ENCODE measurements around the gene MS4A6A. TPM values are rescaled to one million over a fixed set of nuclear protein-coding genes. Genes with fewer than 3 reads are reported as not detected.
"Not testable (repeated sequence)": the region's sequence is repeated elsewhere in the genome, so short reads cannot be mapped to it uniquely, and the experiment has no call there.

Gene MS4A6A
- total RNA-seq, 1 donor from 2014 or later, result 95.1 TPM

DNA sequence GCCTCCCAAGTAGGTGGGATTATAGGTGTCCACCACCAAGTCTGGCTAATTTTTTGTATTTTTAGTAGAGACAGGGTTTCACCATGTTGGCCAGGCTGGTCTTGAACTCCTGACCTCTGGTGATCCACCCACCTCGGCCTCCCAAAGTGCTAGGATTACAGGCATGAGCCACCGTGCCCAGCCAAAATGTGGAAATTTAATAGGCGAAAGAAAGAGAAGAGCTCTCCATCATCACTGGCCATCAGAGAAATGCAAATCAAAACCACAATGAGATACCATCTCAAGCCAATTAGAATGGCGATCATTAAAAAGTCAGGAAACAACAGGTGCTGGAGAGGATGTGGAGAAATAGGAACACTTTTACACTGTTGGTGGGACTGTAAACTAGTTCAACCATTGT lies 54.0 kb downstream of the MS4A6A start:
- not testable (repeated sequence) for DNase-seq (ENCODE audit: low spot score)

DNA sequence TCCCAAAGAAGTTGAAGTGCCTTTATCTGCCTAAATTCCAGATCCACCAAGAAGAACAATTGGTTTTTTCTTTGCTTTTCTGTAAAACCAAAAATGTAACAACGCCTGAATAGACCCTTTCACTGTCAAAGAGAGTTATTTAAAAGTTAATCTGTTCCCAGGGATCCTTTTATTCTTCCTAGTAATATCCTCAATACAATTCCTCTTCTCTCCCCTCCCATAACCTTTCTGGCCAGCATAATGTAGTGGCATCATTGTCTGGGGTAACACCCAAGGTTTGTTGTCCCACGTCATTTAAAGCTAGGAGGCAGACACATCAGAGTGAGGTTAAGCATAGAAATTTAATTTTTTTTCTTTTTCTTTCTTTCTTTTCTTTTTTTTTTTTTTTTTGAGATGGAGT lies 54.5 kb downstream of the MS4A6A start:
- DNase-seq (ENCODE audit: low spot score), result no peak

DNA sequence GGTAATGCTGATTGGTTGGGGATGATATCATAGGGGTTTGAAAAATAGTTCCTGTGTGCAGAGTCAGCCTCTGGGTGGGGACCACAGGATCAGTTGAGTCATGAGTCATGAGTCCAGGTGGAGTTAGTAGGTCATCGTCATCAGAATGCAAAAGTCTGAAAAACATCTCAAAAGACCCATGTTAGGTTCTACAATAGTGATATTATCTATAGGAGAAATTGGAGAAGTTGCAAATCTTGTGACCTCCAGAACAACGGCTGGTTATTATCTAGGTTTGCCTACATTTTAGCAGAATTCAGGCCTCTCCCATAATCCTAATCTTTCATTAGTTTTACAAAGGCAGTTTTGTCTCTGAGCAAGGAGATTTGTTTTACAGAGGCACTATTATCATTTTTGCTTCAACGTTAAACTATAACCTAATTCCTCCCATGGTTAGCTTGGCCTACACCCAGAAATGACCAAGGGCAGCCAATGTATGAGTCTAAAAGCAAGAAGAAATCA lies 55.5 kb downstream of the MS4A6A start:
- DNase-seq (ENCODE audit: low spot score), result no peak

DNA sequence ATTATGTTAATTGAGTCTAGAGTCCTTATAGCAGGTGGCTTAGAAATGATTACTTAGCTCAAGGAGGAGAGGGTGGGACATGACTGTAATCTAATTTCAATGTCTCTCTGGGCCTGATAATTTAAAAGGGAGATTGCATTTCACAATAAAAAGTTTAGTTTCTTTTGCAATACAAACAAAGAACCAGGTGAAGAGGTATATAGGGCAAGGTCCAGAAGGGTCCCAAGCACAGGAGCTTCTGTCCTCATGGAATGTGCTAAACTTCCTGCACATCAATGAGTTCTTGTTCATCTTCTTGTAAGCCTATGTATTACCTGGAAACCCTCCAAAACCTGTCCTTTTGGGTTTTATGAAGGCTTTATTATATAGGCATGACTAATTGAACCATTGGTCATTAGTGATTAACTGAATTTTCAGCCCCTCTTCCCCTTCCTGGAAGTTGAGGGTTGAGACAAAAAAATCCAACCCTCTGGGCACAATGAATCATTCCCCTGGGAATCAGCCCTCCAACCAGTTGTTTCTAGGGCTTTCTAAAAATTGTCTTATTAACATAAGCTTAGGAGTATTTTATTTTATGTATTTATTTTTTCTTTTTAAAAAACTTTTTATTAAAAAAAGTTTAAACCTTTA lies 56.8 kb downstream of the MS4A6A start:
- no peak for DNase-seq (ENCODE audit: low spot score)

DNA sequence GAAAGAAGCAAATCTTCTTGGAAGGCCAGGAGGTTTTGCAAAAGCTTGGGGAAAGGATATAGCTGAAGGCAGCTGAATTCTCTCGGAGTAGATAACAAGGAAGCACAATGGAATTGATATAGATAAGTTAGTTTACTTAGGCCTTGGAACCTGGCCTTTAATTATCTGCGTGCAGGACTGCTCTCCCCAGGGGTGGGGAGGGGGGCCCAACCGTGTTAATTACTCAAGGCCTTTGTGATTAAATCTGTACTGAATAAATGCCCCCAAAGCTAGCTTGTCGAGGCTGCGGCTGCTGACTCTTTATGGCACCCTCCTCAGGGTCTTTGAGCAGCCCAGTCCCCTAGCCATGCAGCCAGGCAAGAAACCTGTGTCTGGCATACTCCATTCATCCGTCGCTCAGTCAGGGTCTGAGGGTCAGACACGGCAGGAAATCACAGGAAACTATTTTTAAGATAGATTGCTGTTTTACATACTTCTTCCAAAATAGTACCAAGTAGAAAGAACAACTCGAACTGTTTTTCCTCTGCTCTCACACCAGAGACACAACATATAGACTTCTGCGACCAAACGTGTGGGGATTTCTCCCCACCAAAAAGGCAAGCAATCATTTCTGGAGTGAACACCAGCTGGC lies 58.0 kb downstream of the MS4A6A start:
- DNase-seq (ENCODE audit: low spot score), result no peak

Other genes with a start within 250 kb of the MS4A6A start
- gene OOSP1, start 244.7 kb downstream of the MS4A6A start, total RNA-seq, result not detected
- gene OOSP4A, start 219.1 kb downstream of the MS4A6A start, total RNA-seq, result not detected
- gene OOSP4B, start 165.9 kb downstream of the MS4A6A start, total RNA-seq, result not detected
- gene OOSP2, start 142.7 kb downstream of the MS4A6A start, total RNA-seq, result not detected
- gene MS4A3, start 126.4 kb downstream of the MS4A6A start, total RNA-seq, result 0.40 TPM
- 11.2 TPM for gene MS4A2, start 94.4 kb downstream of the MS4A6A start, total RNA-seq
- 3.5 TPM for gene MS4A4E, start 60.1 kb upstream of the MS4A6A start, total RNA-seq
- 28.9 TPM for gene MS4A4A, start 97.6 kb upstream of the MS4A6A start, total RNA-seq
- gene MS4A6E, start 144.2 kb upstream of the MS4A6A start, total RNA-seq, result not detected
- 39.8 TPM for gene MS4A7, start 195.4 kb upstream of the MS4A6A start, total RNA-seq
- 2.5 TPM for gene MS4A14, start 213.4 kb upstream of the MS4A6A start, total RNA-seq
- not detected for gene MS4A5, start 246.5 kb upstream of the MS4A6A start, total RNA-seq